ENCODE results near the gene PRMT5. TPM values are rescaled to one million over a fixed set of nuclear protein-coding genes. Genes with fewer than 3 reads are reported as not detected.

PRMT5 gene
- total and polyA plus RNA-seq, 5 donors from 2014 or later = 19.3 to 43.3 (median 37.9) TPM

DNA sequence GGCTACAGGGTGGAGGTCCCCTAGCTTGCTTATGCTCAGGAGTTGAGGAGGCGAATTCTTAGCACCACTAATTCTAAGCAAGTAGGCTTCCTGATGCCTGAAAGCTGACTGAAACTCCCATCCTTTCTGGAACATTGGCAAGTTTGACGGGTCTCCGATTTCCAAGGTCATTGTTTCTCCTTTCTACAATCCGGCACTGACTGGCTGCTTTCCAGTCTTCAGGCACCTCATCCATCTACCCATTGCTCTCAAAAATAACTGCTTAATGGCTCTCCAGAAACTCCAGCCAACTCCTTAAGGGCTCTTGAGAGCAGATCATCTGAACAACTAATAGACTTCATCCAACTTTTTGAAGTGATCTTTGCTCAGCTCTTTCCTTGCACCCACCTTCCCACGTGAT lies 32.8 kb downstream of the PRMT5 start:
- H3K4me3 ChIP-seq (ENCODE audit: low read depth, low read length) = no peak overlapping the region
- no peaks in the 10 kb centered on the region for H3K9me3 ChIP-seq (ENCODE audit: control insufficient read depth in 2 of 2, low read length in 2 of 2)
- Mint-ChIP-seq H3K4me3 (no peak overlapping the region), H3K36me3 (peaks cover 21% of the 10 kb centered on the region), H3K27ac (peak overlapping the region in 1 of 3 donors; percentile 91), H3K4me1 (peaks cover 4 to 23% (median 8%) of the 10 kb centered on the region in 4 donors), H3K27me3 (no peaks in the 10 kb centered on the region), H3K9me3 (no peaks in the 10 kb centered on the region)
- no peak for ATAC-seq (ENCODE audit: low read depth in 2 of 2)
- no peak for DNase-seq
- peaks cover 12% of the 10 kb centered on the region for H3K36me3 ChIP-seq (ENCODE audit: control insufficient read depth, insufficient read depth, low read length)
- peaks cover 12% of the 10 kb centered on the region for H3K4me1 ChIP-seq (ENCODE audit: control insufficient read depth, insufficient read depth, low read length, poor library complexity, severe bottlenecking)
- no peaks in the 10 kb centered on the region for H3K27me3 ChIP-seq (ENCODE audit: control insufficient read depth, insufficient read depth, low read length)
- H3K27ac ChIP-seq (ENCODE audit: insufficient read depth, low read length, poor library complexity, severe bottlenecking) = no peak overlapping the region

- Histone ChIP-seq H3K4me3 (ENCODE audit: low read depth, low read length) (no peak overlapping the region), H3K27me3 (ENCODE audit: control insufficient read depth, insufficient read depth, low read length) (no peaks in the 10 kb centered on the region), H3K36me3 (ENCODE audit: control insufficient read depth, insufficient read depth, low read length) (peaks cover 3% of the 10 kb centered on the region), H3K4me1 (ENCODE audit: control insufficient read depth, insufficient read depth, low read length, poor library complexity, severe bottlenecking) (peaks cover 7% of the 10 kb centered on the region), H3K27ac (ENCODE audit: insufficient read depth, low read length, poor library complexity, severe bottlenecking) (no peak overlapping the region), H3K9me3 (ENCODE audit: control insufficient read depth in 2 of 2, low read length in 2 of 2) (no peaks in the 10 kb centered on the region)
- no peak for DNase-seq
- no peak for ATAC-seq (ENCODE audit: low read depth in 2 of 2)
- Mint-ChIP-seq H3K27ac (peak overlapping the region in 1 of 3 donors; percentile 59), H3K4me1 (peaks cover 5 to 18% (median 8%) of the 10 kb centered on the region in 4 donors), H3K27me3 (no peaks in the 10 kb centered on the region), H3K9me3 (no peaks in the 10 kb centered on the region), H3K4me3 (no peak overlapping the region), H3K36me3 (peaks cover 17% of the 10 kb centered on the region)
Observed at GRCh38 chr14:22895402-22895801, 33.8 kb downstream of the PRMT5 start.

DNA sequence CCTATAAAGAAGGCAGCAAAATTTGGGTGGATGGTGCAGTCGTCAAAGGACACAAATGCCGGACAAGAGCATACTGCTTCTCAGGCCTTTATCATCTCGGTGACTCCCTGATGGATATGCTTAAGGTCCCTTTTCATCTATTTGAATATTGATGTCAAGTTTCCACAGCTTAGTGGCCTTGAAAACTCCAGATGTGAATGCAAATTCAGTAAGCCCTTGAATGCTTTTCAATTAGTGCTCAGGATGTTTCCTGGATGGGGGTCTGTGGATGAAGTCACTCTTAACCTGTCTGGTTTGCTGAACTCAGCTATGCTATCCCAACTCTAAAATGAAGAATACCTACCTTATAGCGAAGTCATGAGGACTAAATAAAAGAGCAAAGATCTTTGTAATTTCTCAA lies 35.5 kb downstream of the PRMT5 start:
- no peak overlapping the region for H3K4me3 ChIP-seq (ENCODE audit: low read depth, low read length)
- no peaks in the 10 kb centered on the region for H3K27me3 ChIP-seq (ENCODE audit: control insufficient read depth, insufficient read depth, low read length)
- Mint-ChIP-seq H3K27ac (no peak overlapping the region), H3K4me1 (peaks cover 10 to 23% (median 12%) of the 10 kb centered on the region in 4 donors), H3K9me3 (no peaks in the 10 kb centered on the region), H3K36me3 (peaks cover 23% of the 10 kb centered on the region), H3K27me3 (no peaks in the 10 kb centered on the region), H3K4me3 (no peak overlapping the region)
- no peak for DNase-seq
- peaks cover 3% of the 10 kb centered on the region for H3K36me3 ChIP-seq (ENCODE audit: control insufficient read depth, insufficient read depth, low read length)
- ATAC-seq (ENCODE audit: low read depth in 2 of 2) = no peak
- peaks cover 12% of the 10 kb centered on the region for H3K4me1 ChIP-seq (ENCODE audit: control insufficient read depth, insufficient read depth, low read length, poor library complexity, severe bottlenecking)
- H3K27ac ChIP-seq (ENCODE audit: insufficient read depth, low read length, poor library complexity, severe bottlenecking) = no peak overlapping the region
- no peaks in the 10 kb centered on the region for H3K9me3 ChIP-seq (ENCODE audit: control insufficient read depth in 2 of 2, low read length in 2 of 2)

GRCh38 chr14:22892488-22892887 lies 36.7 kb downstream of the PRMT5 start:
- Histone ChIP-seq H3K4me3 (ENCODE audit: low read depth, low read length) (no peak overlapping the region), H3K27me3 (ENCODE audit: control insufficient read depth, insufficient read depth, low read length) (no peaks in the 10 kb centered on the region), H3K4me1 (ENCODE audit: control insufficient read depth, insufficient read depth, low read length, poor library complexity, severe bottlenecking) (peaks cover 24% of the 10 kb centered on the region), H3K27ac (ENCODE audit: insufficient read depth, low read length, poor library complexity, severe bottlenecking) (no peak overlapping the region), H3K36me3 (ENCODE audit: control insufficient read depth, insufficient read depth, low read length) (peaks cover 3% of the 10 kb centered on the region), H3K9me3 (ENCODE audit: control insufficient read depth in 2 of 2, low read length in 2 of 2) (no peaks in the 10 kb centered on the region)
- peaks cover 6 to 32% (median 21%) of the 10 kb centered on the region in 4 donors for H3K4me1 Mint-ChIP-seq
- peak overlapping the region in 1 of 3 donors; percentile 55 for H3K27ac Mint-ChIP-seq
- DNase-seq (no peak), ATAC-seq (ENCODE audit: low read depth in 2 of 2) (no peak)
- no peaks in the 10 kb centered on the region for H3K9me3 Mint-ChIP-seq
- peaks cover 23% of the 10 kb centered on the region for H3K36me3 Mint-ChIP-seq
- H3K4me3 Mint-ChIP-seq = no peak overlapping the region
- H3K27me3 Mint-ChIP-seq = no peaks in the 10 kb centered on the region

DNA sequence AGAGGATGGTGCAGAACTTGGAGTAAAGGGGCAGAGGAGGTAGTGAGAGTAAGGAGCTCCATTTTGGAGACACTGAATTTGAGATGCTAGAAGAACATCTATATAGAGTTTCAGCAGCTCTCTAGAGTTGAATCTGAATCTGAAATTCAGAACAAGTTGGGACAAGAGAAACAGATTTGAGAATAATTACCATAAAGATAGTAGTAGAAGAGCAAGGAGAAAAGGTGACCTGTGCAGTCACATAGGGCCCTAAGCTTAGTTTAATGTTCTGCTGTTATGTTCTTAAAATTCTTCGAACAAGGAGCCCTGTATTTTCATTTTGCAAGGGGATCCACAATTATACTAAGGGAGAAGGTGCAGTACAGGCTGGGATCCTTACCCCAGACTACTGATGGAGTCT lies 38.8 kb downstream of the PRMT5 start:
- peaks cover 41% of the 10 kb centered on the region for H3K4me1 ChIP-seq (ENCODE audit: control insufficient read depth, insufficient read depth, low read length, poor library complexity, severe bottlenecking)
- no peaks in the 10 kb centered on the region for H3K27me3 ChIP-seq (ENCODE audit: control insufficient read depth, insufficient read depth, low read length)
- H3K4me3 Mint-ChIP-seq = peak overlapping the region in 2 of 4 donors; percentile 66 to 80
- DNase-seq (no peak), ATAC-seq (ENCODE audit: low read depth in 2 of 2) (no peak)
- H3K36me3 Mint-ChIP-seq = peaks cover 23% of the 10 kb centered on the region
- H3K9me3 ChIP-seq (ENCODE audit: control insufficient read depth in 2 of 2, low read length in 2 of 2) = no peaks in the 10 kb centered on the region
- peaks cover 0 to 1% (median 0%) of the 10 kb centered on the region in 7 donors for H3K9me3 Mint-ChIP-seq
- peak overlapping the region; percentile 0 to 67 (median 60) for H3K27ac Mint-ChIP-seq
- H3K27me3 Mint-ChIP-seq = no peaks in the 10 kb centered on the region
- no peak overlapping the region for H3K4me3 ChIP-seq (ENCODE audit: low read depth, low read length)
- H3K36me3 ChIP-seq (ENCODE audit: control insufficient read depth, insufficient read depth, low read length) = peaks cover 3% of the 10 kb centered on the region
- no peak overlapping the region for H3K27ac ChIP-seq (ENCODE audit: insufficient read depth, low read length, poor library complexity, severe bottlenecking)
- peaks cover 11 to 48% (median 29%) of the 10 kb centered on the region in 4 donors for H3K4me1 Mint-ChIP-seq

DNA sequence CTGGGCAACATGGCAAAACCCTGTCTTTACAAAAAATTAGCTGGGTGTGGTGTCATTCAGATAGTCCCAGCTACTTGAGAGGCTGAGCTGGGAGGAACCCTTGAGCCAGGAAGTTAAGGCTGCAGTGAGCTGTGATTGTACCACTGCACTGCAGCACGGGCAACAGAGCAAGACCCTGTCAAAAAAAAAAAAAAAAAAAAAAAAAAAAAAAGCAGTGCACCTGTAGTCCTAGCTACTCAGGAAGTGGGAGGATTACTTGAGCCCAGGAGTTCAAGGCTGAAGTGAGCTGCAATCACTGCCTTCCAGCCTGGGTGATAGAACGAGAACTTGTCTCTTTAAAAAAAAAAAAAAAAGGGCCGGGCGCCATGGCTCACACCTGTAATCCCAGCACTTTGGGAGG lies 40.5 kb downstream of the PRMT5 start:
- Histone ChIP-seq H3K4me3 (ENCODE audit: low read depth, low read length) (peak overlapping the region; percentile 91), H3K9me3 (ENCODE audit: control insufficient read depth in 2 of 2, low read length in 2 of 2) (no peaks in the 10 kb centered on the region), H3K4me1 (ENCODE audit: control insufficient read depth, insufficient read depth, low read length, poor library complexity, severe bottlenecking) (peaks cover 41% of the 10 kb centered on the region), H3K27me3 (ENCODE audit: control insufficient read depth, insufficient read depth, low read length) (no peaks in the 10 kb centered on the region), H3K27ac (ENCODE audit: insufficient read depth, low read length, poor library complexity, severe bottlenecking) (peak overlapping the region; percentile 85), H3K36me3 (ENCODE audit: control insufficient read depth, insufficient read depth, low read length) (peaks cover 2% of the 10 kb centered on the region)
- H3K4me3 Mint-ChIP-seq = peak overlapping the region; percentile 91 to 98 (median 96)
- H3K9me3 Mint-ChIP-seq = peaks cover 0 to 1% (median 0%) of the 10 kb centered on the region in 7 donors
- no peak for ATAC-seq (ENCODE audit: low read depth in 2 of 2)
- H3K27me3 Mint-ChIP-seq = no peaks in the 10 kb centered on the region
- peaks cover 11 to 63% (median 33%) of the 10 kb centered on the region in 4 donors for H3K4me1 Mint-ChIP-seq
- H3K27ac Mint-ChIP-seq = peak overlapping the region; percentile 83 to 98 (median 97)
- H3K36me3 Mint-ChIP-seq = peaks cover 20% of the 10 kb centered on the region
- DNase-seq = peak in 2 of 3 donors; percentile 46 to 83

- peaks cover 41% of the 10 kb centered on the region for H3K4me1 ChIP-seq (ENCODE audit: control insufficient read depth, insufficient read depth, low read length, poor library complexity, severe bottlenecking)
- H3K4me3 ChIP-seq (ENCODE audit: low read depth, low read length) = peak overlapping the region; percentile 91
- Mint-ChIP-seq H3K36me3 (peaks cover 15% of the 10 kb centered on the region), H3K4me1 (peaks cover 7 to 69% (median 34%) of the 10 kb centered on the region in 4 donors), H3K9me3 (peaks cover 0 to 1% (median 0%) of the 10 kb centered on the region in 7 donors), H3K27me3 (no peaks in the 10 kb centered on the region), H3K27ac (peak overlapping the region; percentile 83 to 98 (median 97)), H3K4me3 (peak overlapping the region; percentile 91 to 98 (median 96))
- no peaks in the 10 kb centered on the region for H3K27me3 ChIP-seq (ENCODE audit: control insufficient read depth, insufficient read depth, low read length)
- H3K27ac ChIP-seq (ENCODE audit: insufficient read depth, low read length, poor library complexity, severe bottlenecking) = peak overlapping the region; percentile 85
- H3K36me3 ChIP-seq (ENCODE audit: control insufficient read depth, insufficient read depth, low read length) = no peaks in the 10 kb centered on the region
- peak in 2 of 3 donors; percentile 44 to 45 for DNase-seq
- H3K9me3 ChIP-seq (ENCODE audit: control insufficient read depth in 2 of 2, low read length in 2 of 2) = no peaks in the 10 kb centered on the region
- ATAC-seq (ENCODE audit: low read depth in 2 of 2) = peak in 1 of 2 donors; percentile 15
Observed at GRCh38 chr14:22887990-22888378, 41.2 kb downstream of the PRMT5 start.
